CD4-positive, alpha-beta T cell treated with Interleukin-17A for 1 hour (primary cell): ENCODE results near the gene SNAI1.
A peak's percentile ranks its signal among the peaks of the same experiment; 100 is the strongest.
"Not testable (repeated sequence)": the region's sequence is repeated elsewhere in the genome, so short reads cannot be mapped to it uniquely, and the experiment has no call there.

ENCODE experiments used
- DNase-seq: peaks from one replicate; pipeline ENCODE4 v3.0.0-alpha.2; 2020

The SNAI1 gene

GRCh38 chr20:49964964-49965780 is 17.6 kb upstream of the SNAI1 start:
- DNase-seq: no peak

GRCh38 chr20:49965781-49966305 is 16.9 kb upstream of the SNAI1 start:
- DNase-seq: no peak

- DNase-seq: no peak
These were observed 15.9 kb upstream of the SNAI1 start for GRCh38 chr20:49966861-49967260.

GRCh38 chr20:49969234-49969633 is 13.5 kb upstream of the SNAI1 start:
- no peak for DNase-seq

- DNase-seq: no peak
These were observed 12.8 kb upstream of the SNAI1 start for GRCh38 chr20:49969946-49970345.

GRCh38 chr20:49970498-49970897 is 12.3 kb upstream of the SNAI1 start:
- no peak for DNase-seq

GRCh38 chr20:49973981-49974380 is 8.8 kb upstream of the SNAI1 start:
- no peak for DNase-seq

GRCh38 chr20:49976542-49976941 is 6.2 kb upstream of the SNAI1 start:
- DNase-seq: no peak

GRCh38 chr20:49977740-49978139 is 5.0 kb upstream of the SNAI1 start:
- DNase-seq: not testable (repeated sequence)

GRCh38 chr20:49978685-49979029 is 4.1 kb upstream of the SNAI1 start:
- DNase-seq: no peak

- DNase-seq: peak; percentile 67
These were observed 3.5 kb upstream of the SNAI1 start for GRCh38 chr20:49979030-49979832.

- DNase-seq: no peak
These were observed 2.4 kb upstream of the SNAI1 start for GRCh38 chr20:49980140-49981008.

- no peak for DNase-seq
These were observed 1.3 kb upstream of the SNAI1 start for GRCh38 chr20:49981218-49982071.

GRCh38 chr20:49982072-49982345 is 771 bp upstream of the SNAI1 start:
- no peak for DNase-seq

GRCh38 chr20:49983123-49983847 is 505 bp downstream of the SNAI1 start:
- DNase-seq: no peak

GRCh38 chr20:49983848-49984408 is 1.1 kb downstream of the SNAI1 start:
- DNase-seq: no peak

- no peak for DNase-seq
These were observed 1.8 kb downstream of the SNAI1 start for GRCh38 chr20:49984426-49985153.

- DNase-seq: no peak
These were observed 2.4 kb downstream of the SNAI1 start for GRCh38 chr20:49985157-49985556.

GRCh38 chr20:49985617-49986016 is 2.8 kb downstream of the SNAI1 start:
- no peak for DNase-seq

GRCh38 chr20:49986049-49986448 is 3.3 kb downstream of the SNAI1 start:
- DNase-seq: no peak
